ENCODE measurements around the gene ZNF469. TPM values are rescaled to one million over a fixed set of nuclear protein-coding genes. Genes with fewer than 3 reads are reported as not detected.

Gene ZNF469
- total and polyA plus RNA-seq, 9 of the 15 experiments (the other 6 are each of a cell fraction or from before 2014, with no cell fraction given): 0.01 to 0.04 TPM; not detected in 7

GRCh38 chr16:88333848-88334777 is 48.6 kb upstream of the ZNF469 start (continued):
- TF ChIP-seq E2F5 (CRISPR knock-in tag; IDR thresholded peaks at IDR 0.05) (no peak), ZNF740 (CRISPR knock-in tag; IDR thresholded peaks at IDR 0.05) (0 out of 2 replicates have a peak, but pooled peaks have one; percentile 61), ZNF740 (tag; IDR thresholded peaks at IDR 0.05) (no peak), TCF7L2 (IDR thresholded peaks at IDR 0.05; ENCODE audit: low read depth, low read length) (no peak), ZNF75A (CRISPR knock-in tag; IDR thresholded peaks at IDR 0.05) (no peak), BCL6 (CRISPR knock-in tag; IDR thresholded peaks at IDR 0.05) (no peak), ZBTB34 (CRISPR knock-in tag; IDR thresholded peaks at IDR 0.05) (no peak), ATF2 (CRISPR knock-in tag; IDR thresholded peaks at IDR 0.05) (no peak), ZNF695 (CRISPR knock-in tag; IDR thresholded peaks at IDR 0.05) (no peak), HCFC1 (IDR thresholded peaks at IDR 0.05; ENCODE audit: low read depth, low read length) (no peak), SFPQ (IDR thresholded peaks at IDR 0.05; ENCODE audit: low read depth, low read length) (no peak), XRCC3 (IDR thresholded peaks at IDR 0.05) (no peak), AFF1 (IDR thresholded peaks at IDR 0.05; ENCODE audit: low read depth in 1 of 2, partially characterized antibody in 2 of 2) (peak; percentile 19 to 61), ZNF431 (CRISPR knock-in tag; IDR thresholded peaks at IDR 0.05) (no peak), TCFL5 (CRISPR knock-in tag; conservative IDR thresholded peaks at IDR 0.05) (no peak), ZNF696 (CRISPR knock-in tag; conservative IDR thresholded peaks at IDR 0.05) (no peak)

Measured in K562 (cell line).